GM23248 (cell line): ENCODE results near the gene OR52A5. TPM values are rescaled to one million over a fixed set of nuclear protein-coding genes. Genes with fewer than 3 reads are reported as not detected.

ENCODE experiments used
- DNase-seq: peaks from one replicate; pipeline ENCODE4 v3.0.0-alpha.2; 2015
- H2AFZ ChIP-seq: fragments of 200-600 bp; sonication (generic); 2 replicates; pipeline ENCODE4 v1.6.1; 2016; ENCODE audit warnings: antibody characterized with exemption
- H3F3A ChIP-seq: fragments of 200-600 bp; sonication (generic); 2 replicates; pipeline ENCODE4 v1.6.1; 2016; ENCODE audit warnings: mild to moderate bottlenecking, antibody characterized with exemption, mixed run types; ENCODE audit not compliant: insufficient read depth
- H3K27ac ChIP-seq: fragments of 200-600 bp; sonication (generic); 2 replicates; pipeline ENCODE4 v1.5.1; 2016; ENCODE audit warnings: mild to moderate bottlenecking
- H3K27me3 ChIP-seq: fragments of 200-600 bp; sonication (generic); replicated peaks from 2 replicates; pipeline ENCODE4 v1.6.1; 2016; ENCODE audit warnings: mild to moderate bottlenecking; ENCODE audit not compliant: insufficient read depth
- H3K36me3 ChIP-seq: fragments of 200-600 bp; sonication (generic); 2 replicates; pipeline ENCODE4 v1.6.1; 2016; ENCODE audit warnings: low read depth, mild to moderate bottlenecking
- H3K4me1 ChIP-seq: fragments of 200-600 bp; sonication (generic); 2 replicates; pipeline ENCODE4 v1.6.1; 2016; ENCODE audit warnings: mild to moderate bottlenecking; ENCODE audit not compliant: insufficient read depth
- H3K4me2 ChIP-seq: fragments of 200-600 bp; sonication (generic); one replicate; pipeline ENCODE4 v1.6.1; 2016; ENCODE audit warnings: mild to moderate bottlenecking; ENCODE audit not compliant: unreplicated experiment
- H3K4me3 ChIP-seq: fragments of 200-600 bp; sonication (generic); 2 replicates; pipeline ENCODE4 v1.5.1; 2016; ENCODE audit warnings: mild to moderate bottlenecking
- H3K79me2 ChIP-seq: fragments of 200-600 bp; sonication (generic); 2 replicates; pipeline ENCODE4 v1.6.1; 2016; ENCODE audit warnings: mild to moderate bottlenecking; ENCODE audit not compliant: insufficient read depth
- H3K9ac ChIP-seq: fragments of 200-600 bp; sonication (generic); 2 replicates; pipeline ENCODE4 v1.6.1; 2016; ENCODE audit warnings: mild to moderate bottlenecking
- H3K9me2 ChIP-seq: fragments of 200-600 bp; sonication (generic); 2 replicates; pipeline ENCODE4 v1.6.1; 2016; ENCODE audit warnings: mixed run types, mild to moderate bottlenecking, moderate library complexity; ENCODE audit not compliant: insufficient read depth
- H3K9me3 ChIP-seq: fragments of 200-600 bp; sonication (generic); one replicate; pipeline ENCODE4 v1.6.1; 2017; ENCODE audit warnings: low read depth
- H4K20me1 ChIP-seq: fragments of 200-600 bp; sonication (generic); 2 replicates; pipeline ENCODE4 v1.6.0; 2016; ENCODE audit not compliant: insufficient read depth
- EZH2 ChIP-seq: fragments of 200-600 bp; sonication (generic); IDR thresholded peaks from 2 replicates; pipeline ENCODE4 v1.6.1; 2018; ENCODE audit warnings: antibody characterized with exemption, mild to moderate bottlenecking; ENCODE audit not compliant: insufficient read depth, poor library complexity, severe bottlenecking
- EZH2phosphoT487 ChIP-seq: fragments of 200-600 bp; sonication (generic); IDR thresholded peaks from 2 replicates; pipeline ENCODE4 v1.6.1; 2018; ENCODE audit warnings: antibody characterized with exemption, moderate library complexity, mild to moderate bottlenecking, low read depth; ENCODE audit not compliant: insufficient read depth
- WGBS, 2 experiments: methylation state at CpG; one replicate each; pipeline ENCODE4 v1.1.6; 2015 to 2017; ENCODE audit warnings: low lambda C conversion rate in 2 of 2, low coverage in 1 of 2; ENCODE audit errors: missing lambda C conversion rate in 2 of 2; 5-methylcytosine and 5-hydroxymethylcytosine counted together
- in situ Hi-C: fragments of 300-500 bp; cut with MboI; formaldehyde crosslinking; loops from 2 replicates; pipeline ENCODE4 v1.15.0; 2020
- polyA plus RNA-seq: library from polyadenylated mRNA; unstranded; fragments of >200 nt; fragmentation: Nextera tagmentation; extraction: Ambion mirVana; gene quantifications from 2 replicates; pipeline ENCODE4 v1.2.1, GENCODE V29; 2016
- total RNA-seq: library from RNA; depleted of rRNA; stranded (reverse); fragments of >200 nt; shearing (Covaris generic); gene quantifications from 2 replicates; pipeline ENCODE4 v1.2.3, GENCODE V29; 2014

The OR52A5 gene
- total and polyA plus RNA-seq, 2 experiments from 2014 or later, result not detected

DNA sequence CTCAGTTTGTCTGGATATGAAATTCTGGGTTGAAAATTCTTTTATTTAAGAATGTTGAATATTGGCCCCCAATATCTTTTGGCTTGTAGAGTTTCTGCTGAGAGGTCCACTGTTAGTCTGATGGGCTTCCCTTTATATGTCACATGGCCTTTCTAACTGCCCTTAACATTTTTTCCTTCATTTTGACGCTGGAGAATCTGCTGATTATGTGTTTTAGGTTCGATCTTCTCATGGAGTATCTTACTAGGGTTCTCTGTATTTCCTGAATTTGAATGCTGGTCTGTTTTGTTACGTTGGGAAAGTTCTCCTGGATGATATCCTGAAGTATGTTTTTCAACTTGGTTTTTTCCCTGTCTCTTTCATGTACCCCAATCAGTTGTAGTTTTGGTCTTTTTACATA is 22.8 kb downstream of the OR52A5 start:
- Histone ChIP-seq H3K36me3 (no peaks in the 10 kb centered on the region), H3K4me2 (no peak overlapping the region), H3K4me1 (no peaks in the 10 kb centered on the region), H4K20me1 (no peaks in the 10 kb centered on the region), H3K4me3 (no peak overlapping the region), H3K27me3 (no peaks in the 10 kb centered on the region), H2AFZ (no peak overlapping the region), H3K9ac (no peak overlapping the region), H3K9me3 (no peaks in the 10 kb centered on the region), H3F3A (no peaks in the 10 kb centered on the region), H3K27ac (no peak overlapping the region), H3K79me2 (no peaks in the 10 kb centered on the region), H3K9me2 (no peaks in the 10 kb centered on the region)
- in situ Hi-C loops, result no loop called here
- WGBS, 2 experiments, result 9 to 17% methylated on average over 3 of the region's 3 CpGs
- no peak for TF ChIP-seq EZH2phosphoT487
- TF ChIP-seq EZH2, result no peak
- DNase-seq, result no peak

DNA sequence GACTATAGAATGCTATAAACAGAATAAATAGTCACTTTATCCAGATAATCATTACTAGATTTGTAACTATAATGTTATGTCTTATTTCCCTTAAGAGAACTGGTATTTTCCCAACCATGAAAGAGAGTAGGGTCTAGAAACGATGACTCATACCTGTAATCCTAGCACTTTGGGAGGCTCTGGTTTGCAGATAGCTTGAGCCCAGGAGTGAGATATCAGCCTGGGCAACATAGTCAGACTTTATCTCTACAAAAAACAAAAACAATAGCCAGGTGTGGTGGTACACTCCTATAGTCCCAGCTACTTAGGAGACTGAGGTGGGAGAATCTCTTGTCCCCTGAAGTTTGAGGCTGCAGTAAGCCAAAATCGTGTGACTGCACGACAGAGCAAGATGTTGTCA is 30.9 kb downstream of the OR52A5 start:
- H3K9me3 ChIP-seq, result no peaks in the 10 kb centered on the region
- no peak overlapping the region for H3K9ac ChIP-seq
- WGBS, 2 experiments, result 30 to 33% methylated on average over 3 of the region's 3 CpGs
- no peaks in the 10 kb centered on the region for H3K4me1 ChIP-seq
- in situ Hi-C loops, result no loop called here
- no peak overlapping the region for H3K4me3 ChIP-seq
- TF ChIP-seq EZH2phosphoT487, result no peak
- no peak for TF ChIP-seq EZH2
- no peaks in the 10 kb centered on the region for H3K36me3 ChIP-seq
- no peak for DNase-seq
- H3K9me2 ChIP-seq, result no peaks in the 10 kb centered on the region
- no peak overlapping the region for H3K27ac ChIP-seq
- no peaks in the 10 kb centered on the region for H3K79me2 ChIP-seq
- H4K20me1 ChIP-seq, result no peaks in the 10 kb centered on the region
- peaks cover 9% of the 10 kb centered on the region; the same call in 1 of the 2 replicates for H3K27me3 ChIP-seq
- no peaks in the 10 kb centered on the region for H3F3A ChIP-seq
- no peak overlapping the region for H3K4me2 ChIP-seq
- H2AFZ ChIP-seq, result no peak overlapping the region

DNA sequence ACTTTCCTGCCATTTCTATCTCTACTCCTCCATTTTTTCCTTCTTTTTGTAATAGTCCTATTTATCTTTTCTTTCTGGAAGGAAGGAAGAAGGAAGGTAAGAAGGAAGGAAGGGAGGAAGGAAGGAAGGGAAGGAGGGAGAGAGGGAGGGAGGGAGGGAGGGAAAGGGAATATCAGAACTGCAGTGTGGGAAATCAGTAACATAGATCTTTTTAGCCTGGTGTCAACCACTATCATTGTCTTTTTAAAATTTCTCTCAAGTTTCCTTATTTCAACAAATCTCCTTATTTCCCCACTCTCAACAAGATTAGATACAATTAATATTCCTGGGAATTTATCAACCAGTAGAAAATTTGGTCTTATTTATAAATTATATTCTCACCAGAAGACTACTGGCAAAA is 35.1 kb downstream of the OR52A5 start:
- DNase-seq, result no peak
- Histone ChIP-seq H4K20me1 (no peaks in the 10 kb centered on the region), H3K4me3 (no peak overlapping the region), H3K9me3 (no peaks in the 10 kb centered on the region), H3K27ac (no peak overlapping the region), H3K36me3 (no peaks in the 10 kb centered on the region), H3K27me3 (peaks cover 14% of the 10 kb centered on the region; the same call in 1 of the 2 replicates), H3K9ac (no peak overlapping the region), H3F3A (no peaks in the 10 kb centered on the region), H3K4me1 (no peaks in the 10 kb centered on the region), H3K4me2 (no peak overlapping the region), H3K79me2 (no peaks in the 10 kb centered on the region), H2AFZ (no peak overlapping the region), H3K9me2 (no peaks in the 10 kb centered on the region)
- in situ Hi-C loops, result no loop called here
- TF ChIP-seq EZH2 (no peak), EZH2phosphoT487 (no peak)

DNA sequence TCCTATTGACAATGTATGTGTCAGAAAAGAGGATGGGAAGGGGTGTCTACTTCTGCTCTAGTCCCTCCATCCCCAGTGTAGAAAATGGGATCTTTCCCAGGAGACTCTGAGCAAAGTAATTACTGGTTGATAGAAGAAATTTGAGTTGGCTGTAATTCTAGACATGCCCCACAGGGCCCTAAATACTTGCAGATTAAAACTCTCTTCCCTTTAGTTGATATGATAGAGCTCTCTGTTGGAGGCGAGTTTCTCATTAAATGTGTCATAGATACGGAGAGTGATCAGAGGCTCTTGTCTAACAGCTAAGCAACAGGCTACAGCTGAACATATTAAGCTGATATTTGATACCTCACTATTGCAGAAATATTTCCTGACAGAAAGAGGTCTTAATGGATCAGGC is 35.9 kb downstream of the OR52A5 start:
- no peak for DNase-seq
- Histone ChIP-seq H3K4me3 (no peak overlapping the region), H3K9me2 (no peaks in the 10 kb centered on the region), H3K27me3 (peaks cover 14% of the 10 kb centered on the region; the same call in 1 of the 2 replicates), H3K36me3 (no peaks in the 10 kb centered on the region), H4K20me1 (no peaks in the 10 kb centered on the region), H3K79me2 (no peaks in the 10 kb centered on the region), H3K27ac (no peak overlapping the region), H3K9me3 (no peaks in the 10 kb centered on the region), H3K4me2 (no peak overlapping the region), H3K9ac (no peak overlapping the region), H3K4me1 (no peaks in the 10 kb centered on the region), H3F3A (no peaks in the 10 kb centered on the region), H2AFZ (no peak overlapping the region)
- TF ChIP-seq EZH2 (no peak), EZH2phosphoT487 (no peak)
- in situ Hi-C loops, result no loop called here
- WGBS, 2 experiments, result 20 to 25% methylated on average over 2 of the region's 2 CpGs

DNA sequence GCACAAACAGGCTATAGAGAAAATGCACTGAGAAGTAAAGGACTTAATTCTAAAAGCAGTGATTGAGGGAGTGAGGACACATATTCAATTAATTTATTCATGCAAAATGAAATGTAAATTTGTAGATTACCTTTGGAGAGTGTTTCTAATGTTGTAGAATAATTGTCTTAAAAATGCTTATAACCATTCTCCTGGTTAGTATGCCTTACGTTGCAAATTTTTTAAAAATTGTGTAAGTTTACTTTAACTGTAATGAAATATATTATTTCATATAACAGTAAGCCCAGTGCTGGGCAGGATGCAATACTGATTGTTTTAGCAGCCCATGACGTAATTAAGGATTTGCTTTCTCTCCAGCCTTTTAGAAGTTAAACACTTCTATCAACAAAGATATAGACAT is 42.1 kb downstream of the OR52A5 start:
- Histone ChIP-seq H3K27ac (no peak overlapping the region), H3K4me2 (no peak overlapping the region), H3K79me2 (no peaks in the 10 kb centered on the region), H3F3A (no peaks in the 10 kb centered on the region), H3K36me3 (no peaks in the 10 kb centered on the region), H2AFZ (no peak overlapping the region), H3K9me2 (no peaks in the 10 kb centered on the region), H3K27me3 (peaks cover 5% of the 10 kb centered on the region; the same call in 1 of the 2 replicates), H4K20me1 (no peaks in the 10 kb centered on the region), H3K4me3 (no peak overlapping the region), H3K4me1 (no peaks in the 10 kb centered on the region), H3K9ac (no peak overlapping the region), H3K9me3 (no peaks in the 10 kb centered on the region)
- DNase-seq, result no peak
- WGBS, 2 experiments, result 22 to 24% methylated on average over 2 of the region's 2 CpGs
- in situ Hi-C loops, result no loop called here
- no peak for TF ChIP-seq EZH2
- no peak for TF ChIP-seq EZH2phosphoT487
